Parathyroid adenoma (tissue), 2 donors: Measurements from ENCODE around the gene BCL2L1.

Experiments used
- H2AFZ ChIP-seq: fragments of 300-600 bp; sonication (generic); one replicate; pipeline ENCODE4 v1.7.0; 2017; ENCODE audit warnings: antibody characterized with exemption, mild to moderate bottlenecking
- H3K27ac ChIP-seq: fragments of 300-600 bp; sonication (generic); one replicate; pipeline ENCODE4 v1.7.0; 2017
- H3K27me3 ChIP-seq: fragments of 300-600 bp; sonication (generic); one replicate; pipeline ENCODE4 v1.7.0; 2017; ENCODE audit warnings: low read length; ENCODE audit not compliant: control insufficient read depth, insufficient read depth
- H3K36me3 ChIP-seq: fragments of 300-600 bp; sonication (generic); one replicate; pipeline ENCODE4 v1.7.0; 2017; ENCODE audit warnings: low read length; ENCODE audit not compliant: control insufficient read depth, insufficient read depth
- H3K4me1 ChIP-seq: fragments of 300-600 bp; sonication (generic); one replicate; pipeline ENCODE4 v1.7.0; 2017; ENCODE audit warnings: control low read depth
- H3K4me2 ChIP-seq: fragments of 300-600 bp; sonication (generic); one replicate; pipeline ENCODE4 v1.7.0; 2017; ENCODE audit warnings: low read length
- H3K4me3 ChIP-seq: fragments of 300-600 bp; sonication (generic); one replicate; pipeline ENCODE4 v1.7.0; 2017; ENCODE audit warnings: low read depth, low read length
- H3K79me2 ChIP-seq: fragments of 300-600 bp; sonication (generic); one replicate; pipeline ENCODE4 v1.7.0; 2017; ENCODE audit warnings: control low read depth
- H3K9ac ChIP-seq: fragments of 300-600 bp; sonication (generic); one replicate; pipeline ENCODE4 v1.7.0; 2017; ENCODE audit warnings: mild to moderate bottlenecking
- H3K9me3 ChIP-seq: fragments of 300-600 bp; sonication (generic); one replicate; pipeline ENCODE4 v1.7.0; 2017; ENCODE audit warnings: low read length; ENCODE audit not compliant: control insufficient read depth
- TF ChIP-seq, protein P1 (sequence below): fragments of 300-600 bp; sonication (generic); IDR thresholded peaks from one replicate; pipeline ENCODE4 v1.7.0; 2017; ENCODE audit warnings: antibody characterized with exemption, mild to moderate bottlenecking
- donor health status: primary hyperparathyroidism.

BCL2L1 gene

DNA sequence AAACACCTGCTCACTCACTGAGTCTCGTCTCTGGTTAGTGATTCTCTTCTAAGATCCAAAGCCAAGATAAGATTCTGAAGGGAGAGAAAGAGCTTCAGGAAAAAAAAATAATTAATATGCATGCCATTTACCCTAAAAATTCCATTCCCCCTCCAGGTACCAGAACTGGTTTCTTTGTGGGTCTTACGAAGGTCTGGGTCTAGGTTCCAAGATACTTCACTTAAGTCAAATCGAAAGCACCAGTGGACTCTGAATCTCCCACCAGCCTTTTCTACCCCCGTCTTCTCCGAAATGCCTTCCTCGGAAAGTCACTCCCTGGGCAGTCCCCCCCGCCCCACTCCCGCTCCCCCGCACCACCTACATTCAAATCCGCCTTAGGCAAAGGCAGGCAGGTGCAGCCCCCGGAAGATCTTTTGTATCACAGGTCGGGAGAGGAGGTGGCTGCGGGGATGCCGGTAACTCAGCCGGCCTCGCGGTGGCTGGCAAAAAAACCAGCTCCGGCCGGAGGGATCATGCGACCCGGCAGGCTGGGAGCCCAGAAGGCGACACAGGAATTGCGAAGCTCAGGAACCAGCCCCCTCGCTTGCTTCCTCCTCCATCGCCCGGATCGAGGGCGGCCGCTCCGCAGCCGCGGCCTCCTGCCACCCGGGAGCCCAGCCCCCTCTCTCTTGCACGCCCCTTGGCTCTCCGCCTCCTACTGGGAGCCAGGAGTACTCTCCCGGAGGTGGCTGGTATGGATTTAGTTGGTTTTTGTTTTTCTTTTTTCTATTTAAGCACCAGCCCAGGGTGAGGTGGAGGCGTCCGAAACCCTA is at the start of gene BCL2L1:
BCL2L1 (minus strand) TSS at position 612 of the 812 bp plus-strand sequence. CDS start 650 bp downstream, outside the sequence.
- no peaks in the 10 kb centered on the region for H3K9me3 ChIP-seq
- peak within 1 kb of the TSS; percentile 97 for H3K27ac ChIP-seq
- peaks cover 21% of the 10 kb centered on the region for H3K4me1 ChIP-seq
- H3K36me3 ChIP-seq = no peaks in the 10 kb centered on the region
- peak within 1 kb of the TSS; percentile 90 for H3K4me2 ChIP-seq
- TF ChIP-seq, protein P1, sequence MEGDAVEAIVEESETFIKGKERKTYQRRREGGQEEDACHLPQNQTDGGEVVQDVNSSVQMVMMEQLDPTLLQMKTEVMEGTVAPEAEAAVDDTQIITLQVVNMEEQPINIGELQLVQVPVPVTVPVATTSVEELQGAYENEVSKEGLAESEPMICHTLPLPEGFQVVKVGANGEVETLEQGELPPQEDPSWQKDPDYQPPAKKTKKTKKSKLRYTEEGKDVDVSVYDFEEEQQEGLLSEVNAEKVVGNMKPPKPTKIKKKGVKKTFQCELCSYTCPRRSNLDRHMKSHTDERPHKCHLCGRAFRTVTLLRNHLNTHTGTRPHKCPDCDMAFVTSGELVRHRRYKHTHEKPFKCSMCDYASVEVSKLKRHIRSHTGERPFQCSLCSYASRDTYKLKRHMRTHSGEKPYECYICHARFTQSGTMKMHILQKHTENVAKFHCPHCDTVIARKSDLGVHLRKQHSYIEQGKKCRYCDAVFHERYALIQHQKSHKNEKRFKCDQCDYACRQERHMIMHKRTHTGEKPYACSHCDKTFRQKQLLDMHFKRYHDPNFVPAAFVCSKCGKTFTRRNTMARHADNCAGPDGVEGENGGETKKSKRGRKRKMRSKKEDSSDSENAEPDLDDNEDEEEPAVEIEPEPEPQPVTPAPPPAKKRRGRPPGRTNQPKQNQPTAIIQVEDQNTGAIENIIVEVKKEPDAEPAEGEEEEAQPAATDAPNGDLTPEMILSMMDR = peak; percentile 87
- H2AFZ ChIP-seq = peak within 1 kb of the TSS; percentile 94
- peak within 1 kb of the TSS; percentile 86 for H3K4me3 ChIP-seq
- H3K27me3 ChIP-seq = no peaks in the 10 kb centered on the region
- H3K9ac ChIP-seq = peak within 1 kb of the TSS; percentile 96
- H3K79me2 ChIP-seq = peaks cover 12% of the 10 kb centered on the region

- H3K36me3 ChIP-seq = no peaks in the 10 kb centered on the region
Measured at GRCh38 chr20:31770243-31770642, 47.6 kb upstream of the BCL2L1 start.

DNA sequence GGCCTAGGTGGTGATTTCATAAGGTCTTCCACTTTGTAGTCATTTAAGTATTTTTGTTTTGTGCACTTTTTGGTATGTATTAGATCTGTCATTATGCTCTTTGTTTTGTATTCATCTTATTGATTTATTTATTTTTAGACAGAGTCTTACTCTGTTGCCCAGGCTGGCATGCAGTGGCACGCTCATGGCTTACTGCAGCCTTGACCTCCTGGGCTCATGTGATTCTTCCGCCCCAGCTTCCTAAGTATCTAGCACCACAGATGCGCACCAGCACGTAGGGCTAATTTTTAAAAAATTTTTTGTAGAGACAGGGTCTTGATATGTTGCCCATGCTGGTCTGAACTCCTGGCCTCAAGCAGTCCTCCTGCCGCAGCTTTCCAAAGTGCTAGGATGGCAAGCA is 47.0 kb upstream of the BCL2L1 start:
- no peaks in the 10 kb centered on the region for H3K9me3 ChIP-seq
- H3K36me3 ChIP-seq = no peaks in the 10 kb centered on the region
- no peaks in the 10 kb centered on the region for H3K79me2 ChIP-seq
- no peak overlapping the region for H3K9ac ChIP-seq
- H3K4me3 ChIP-seq = no peak overlapping the region
- H3K4me1 ChIP-seq = no peaks in the 10 kb centered on the region
- H2AFZ ChIP-seq = peak overlapping the region; percentile 55
- no peak overlapping the region for H3K27ac ChIP-seq
- TF ChIP-seq, protein P1 = no peak
- no peaks in the 10 kb centered on the region for H3K27me3 ChIP-seq
- no peak overlapping the region for H3K4me2 ChIP-seq

More at GRCh38 chr20:31770243-31770642, 47.6 kb upstream of the BCL2L1 start:
- Histone ChIP-seq H3K9ac (no peak overlapping the region), H3K4me1 (no peaks in the 10 kb centered on the region), H2AFZ (peak overlapping the region; percentile 55), H3K27me3 (no peaks in the 10 kb centered on the region), H3K27ac (no peak overlapping the region), H3K79me2 (no peaks in the 10 kb centered on the region), H3K4me2 (no peak overlapping the region), H3K4me3 (no peak overlapping the region), H3K9me3 (no peaks in the 10 kb centered on the region)
- TF ChIP-seq, protein P1 = no peak

DNA sequence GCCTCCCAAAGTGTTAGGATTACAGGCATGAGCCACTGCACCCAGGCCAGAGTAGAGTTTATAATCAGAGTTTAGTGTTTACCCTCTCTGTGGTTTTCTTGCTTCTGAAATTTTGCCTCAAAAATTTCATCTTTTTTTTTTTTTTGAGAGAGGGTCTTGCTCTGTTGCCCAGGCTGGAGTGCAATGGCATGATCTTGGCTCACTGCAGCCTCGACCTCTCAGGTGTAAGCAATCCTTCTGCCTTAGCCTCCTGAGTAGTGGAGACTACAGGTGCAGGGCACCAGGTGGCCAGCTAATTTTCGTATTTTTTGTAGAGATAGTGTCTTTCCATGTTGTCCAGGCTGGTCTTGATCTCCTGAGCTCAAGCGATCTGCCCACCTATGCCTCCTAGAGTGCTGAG is 45.1 kb upstream of the BCL2L1 start:
- Histone ChIP-seq H3K27ac (no peak overlapping the region), H3K79me2 (no peaks in the 10 kb centered on the region), H3K4me3 (no peak overlapping the region), H3K36me3 (no peaks in the 10 kb centered on the region), H3K4me2 (no peak overlapping the region), H3K4me1 (no peaks in the 10 kb centered on the region), H3K9ac (no peak overlapping the region), H3K9me3 (no peaks in the 10 kb centered on the region), H2AFZ (no peak overlapping the region), H3K27me3 (no peaks in the 10 kb centered on the region)
- TF ChIP-seq, protein P1 = no peak
